Stimulated activated CD8-positive, alpha-beta memory T cell treated with anti-CD3 and anti-CD28 coated beads, Interleukin-12 subunit alpha, Interleukin-12 subunit beta, amount 100 ng/mL, for 4 hours (primary cell): ENCODE results near the gene IL27RA.

Source experiments
- DNase-seq: peaks from one replicate; pipeline ENCODE4 v3.0.0-alpha.2; 2020; ENCODE audit warnings: low read depth

IL27RA gene

GRCh38 chr19:14059093-14059480 lies 27.5 kb downstream of the IL27RA start:
- peak; percentile 17 for DNase-seq

GRCh38 chr19:14059652-14060155 lies 28.1 kb downstream of the IL27RA start:
- DNase-seq = no peak

GRCh38 chr19:14061081-14061749 lies 29.7 kb downstream of the IL27RA start:
- no peak for DNase-seq

- no peak for DNase-seq
Measured at GRCh38 chr19:14061751-14062557, 30.4 kb downstream of the IL27RA start, which contains the start of gene PALM3. TSS of gene PALM3 (minus strand) at chr19:14062076. CDS start at chr19:14061980, 96 bp downstream.

- DNase-seq = no peak
Measured at GRCh38 chr19:14062558-14062855, 30.9 kb downstream of the IL27RA start.

- DNase-seq = no peak
Measured at GRCh38 chr19:14063105-14063504, 31.5 kb downstream of the IL27RA start.

GRCh38 chr19:14066134-14066533 lies 34.6 kb downstream of the IL27RA start:
- no peak for DNase-seq

GRCh38 chr19:14070268-14071050 lies 38.9 kb downstream of the IL27RA start:
- no peak for DNase-seq

- DNase-seq = no peak
Measured at GRCh38 chr19:14072535-14073260, 41.1 kb downstream of the IL27RA start, which contains the start of gene MISP3. TSS of gene MISP3 (plus strand) at chr19:14072786. CDS start at chr19:14073310, 524 bp downstream.

GRCh38 chr19:14073261-14073924 lies 41.8 kb downstream of the IL27RA start:
- peak; percentile 62 for DNase-seq

GRCh38 chr19:14073925-14074838 lies 42.6 kb downstream of the IL27RA start:
- no peak for DNase-seq

- DNase-seq = no peak
Measured at GRCh38 chr19:14078411-14078810, 46.8 kb downstream of the IL27RA start.

GRCh38 chr19:14080887-14081796 lies 49.6 kb downstream of the IL27RA start:
- DNase-seq = peak; percentile 98

- no peak for DNase-seq
Measured at GRCh38 chr19:14081797-14082674, 50.5 kb downstream of the IL27RA start.

- no peak for DNase-seq
Measured at GRCh38 chr19:14082675-14082960, 51.1 kb downstream of the IL27RA start.

GRCh38 chr19:14085309-14085995 lies 53.9 kb downstream of the IL27RA start, which contains the start of gene C19orf67:
TSS of gene C19orf67 (minus strand) at chr19:14085783. CDS start at chr19:14085627, 156 bp downstream.
- no peak for DNase-seq

GRCh38 chr19:14086098-14086497 lies 54.5 kb downstream of the IL27RA start:
- DNase-seq = no peak
